GM10248 (cell line): ENCODE measurements around the gene FHIT.

Experiments used
- CTCF ChIA-PET: fragments of 300-600 bp; sonication (Branson Sonifier 250); formaldehyde crosslinking; extraction: SDS; loops from one replicate; lab custom pipeline; 2021; ENCODE audit warnings: antibody characterized with exemption; lab: Yijun Ruan, JAX
- POLR2A ChIA-PET: fragments of 350-650 bp; sonication (Branson Sonifier 250); formaldehyde crosslinking; extraction: SDS; loops from one replicate; lab custom pipeline; 2020; ENCODE audit warnings: antibody characterized with exemption; lab: Yijun Ruan, JAX
- DNase-seq: peaks from one replicate; pipeline ENCODE4 v3.0.0; 2012; ENCODE audit errors: extremely low spot score
- CTCF ChIP-seq: IDR thresholded peaks from 2 replicates; pipeline ENCODE4 v1.5.1; 2012; ENCODE audit warnings: mild to moderate bottlenecking, low read depth; ENCODE audit errors: extremely low read depth, missing control alignments, control extremely low read depth

Gene FHIT

DNA sequence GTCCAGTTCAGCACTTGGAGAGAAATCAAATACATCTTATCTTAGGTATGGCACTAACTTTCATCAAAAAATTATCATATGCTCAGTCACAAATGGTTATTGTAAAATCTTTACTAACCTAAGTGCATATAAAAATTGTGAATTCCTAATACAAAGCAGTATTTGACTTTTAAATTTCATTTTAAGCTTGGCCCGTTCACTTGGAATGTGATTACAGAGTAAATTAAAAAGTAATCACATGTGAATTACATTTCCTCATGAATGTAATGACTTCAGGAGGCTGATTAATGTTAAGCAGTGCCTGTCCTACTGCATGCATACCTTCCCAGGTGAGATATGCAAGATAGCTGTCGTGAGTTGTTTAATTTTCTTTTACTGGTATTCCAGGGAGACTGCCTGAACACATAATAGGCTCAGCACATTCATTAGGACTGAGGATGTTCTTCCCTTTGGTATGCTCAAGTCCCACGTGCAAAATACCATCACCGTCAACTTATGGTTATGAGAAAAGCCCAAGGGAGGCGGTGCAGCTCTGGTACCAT lies 1053.0 kb downstream of the FHIT start:
- POLR2A ChIA-PET: no interaction called here
- no peak for TF ChIP-seq CTCF
- DNase-seq: no peak
- CTCF ChIA-PET: interaction anchor here (1.0 kb wide), 1 partner anchor 10 kb away, joined by 3 read pairs; no protein-coding TSS in a partner anchor

DNA sequence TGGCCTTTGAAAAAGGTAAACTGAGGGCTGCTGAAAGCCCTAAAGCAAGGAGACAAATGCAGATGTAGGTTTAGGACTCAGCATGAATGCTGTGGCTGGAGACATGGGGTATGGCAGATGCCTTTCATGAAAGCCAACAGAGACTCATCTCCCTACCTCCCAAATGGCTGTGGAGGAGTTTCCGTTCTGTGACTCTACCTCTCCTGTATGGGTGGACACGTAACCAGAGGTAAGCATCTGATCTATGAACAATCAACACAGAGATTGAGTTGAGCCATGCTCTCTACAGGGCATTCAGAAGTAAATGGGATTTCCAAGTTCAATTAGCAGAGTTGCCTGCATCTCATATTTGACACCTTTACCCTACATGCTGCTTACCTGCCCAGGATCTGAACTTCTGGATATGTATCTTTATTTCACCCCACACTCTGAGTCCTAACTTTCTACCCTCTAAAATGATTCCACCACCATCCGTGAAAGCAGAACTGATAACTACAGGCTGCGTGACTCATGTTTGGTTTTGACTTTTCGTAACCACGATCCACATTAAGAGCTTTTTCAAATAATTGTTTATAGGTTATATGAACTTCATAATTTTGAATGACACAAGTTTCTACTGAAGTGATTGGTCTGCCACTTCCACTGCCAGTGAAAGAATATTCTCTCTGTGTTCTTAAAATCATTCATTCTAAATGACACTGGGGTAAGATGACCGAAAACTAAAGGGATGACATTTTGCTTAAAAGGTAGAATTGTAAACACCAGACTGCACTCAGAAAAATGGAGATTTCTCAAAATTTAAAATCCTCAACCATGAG lies 1058.7 kb downstream of the FHIT start:
- DNase-seq: no peak
- TF ChIP-seq CTCF: no peak
- ChIA-PET POLR2A (no interaction called here), CTCF (no interaction called here)

DNA sequence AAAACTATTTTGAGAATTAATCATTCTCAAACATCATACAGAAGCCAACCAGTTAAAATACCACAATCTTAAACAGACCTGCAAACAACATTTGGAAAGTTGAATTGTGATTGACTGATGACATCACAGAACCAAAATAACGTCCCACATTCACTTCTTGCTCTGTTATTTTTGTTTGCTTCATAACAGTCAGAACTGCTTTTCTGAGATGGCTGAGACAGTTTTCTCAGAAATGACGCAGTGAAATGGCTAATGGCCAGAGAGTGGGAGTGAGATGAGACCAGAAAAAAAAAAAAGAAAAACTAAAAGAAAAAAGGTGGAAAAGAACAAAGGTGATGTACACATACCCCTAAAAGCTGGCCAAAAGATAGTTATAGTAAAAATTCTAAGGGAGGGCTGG lies 1061.2 kb downstream of the FHIT start:
- ChIA-PET POLR2A (no interaction called here), CTCF (no interaction called here)
- TF ChIP-seq CTCF: no peak
- DNase-seq: no peak

GRCh38 chr3:60189304-60189703 lies 1061.9 kb downstream of the FHIT start:
- CTCF ChIA-PET: interaction anchor here (1.0 to 1.3 kb wide), 2 partner anchors 14 to 29 kb away, joined by 3 read pairs; no protein-coding TSS in a partner anchor
- no peak for TF ChIP-seq CTCF
- POLR2A ChIA-PET: no interaction called here
- DNase-seq: no peak

- CTCF ChIA-PET: interaction anchor here (1.0 to 1.3 kb wide), 2 partner anchors 14 to 28 kb away, joined by 3 read pairs; no protein-coding TSS in a partner anchor
- no peak for DNase-seq
- TF ChIP-seq CTCF: no peak
- POLR2A ChIA-PET: no interaction called here
These were observed 1062.4 kb downstream of the FHIT start for GRCh38 chr3:60188803-60189202.

DNA sequence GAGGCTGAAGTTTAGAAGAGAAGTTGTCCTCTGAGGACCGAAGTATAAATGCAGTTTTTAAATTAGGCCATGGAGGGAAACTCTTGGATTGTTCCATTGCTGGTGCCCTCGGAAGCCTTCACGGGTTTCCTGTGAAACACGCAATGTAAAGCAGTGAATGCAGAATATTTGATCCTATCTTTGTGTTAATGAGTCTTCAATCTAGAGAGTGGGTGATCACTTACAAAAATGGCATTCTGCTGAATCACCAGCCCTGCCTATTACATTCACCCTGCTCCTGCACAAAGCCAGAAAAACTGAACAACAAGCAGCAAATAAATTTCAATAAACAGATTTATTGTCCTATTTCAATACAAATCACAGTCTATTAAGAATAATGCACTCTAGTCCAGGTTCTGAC lies 1063.9 kb downstream of the FHIT start:
- no peak for TF ChIP-seq CTCF
- ChIA-PET POLR2A (no interaction called here), CTCF (no interaction called here)
- no peak for DNase-seq
